CD14-positive monocyte (primary cell): ENCODE measurements around the gene TMA7. TPM values are rescaled to one million over a fixed set of nuclear protein-coding genes. Genes with fewer than 3 reads are reported as not detected.

Source experiments
- DNase-seq, 3 donors: peaks; one replicate each; pipeline ENCODE4 v3.0.0-alpha.2; 2011 to 2022
- H2AFZ ChIP-seq: 2 replicates; pipeline ENCODE4 v1.6.0; 2012; ENCODE audit warnings: mild to moderate bottlenecking, low read depth, low read length, inconsistent platforms; ENCODE audit not compliant: insufficient read depth, poor library complexity, severe bottlenecking
- H3K27ac ChIP-seq, 2 donors: 1 replicate in 1 of 2; 2 replicates in 1 of 2; pipeline ENCODE4 v1.5.1; 2012 to 2013; ENCODE audit warnings: low read length in 2 of 2, control low read depth in 1 of 2, inconsistent platforms in 1 of 2, low read depth in 1 of 2, mild to moderate bottlenecking in 1 of 2
- H3K27me3 ChIP-seq, 2 donors: one replicate each; pipeline versions ENCODE4 v1.6.0 to v1.6.1; 2011 to 2013; ENCODE audit warnings: low read length in 2 of 2; ENCODE audit not compliant: control insufficient read depth in 2 of 2, insufficient read depth in 2 of 2
- H3K36me3 ChIP-seq, 2 donors: replicated peaks in 1 of 2; 1 replicate in 1 of 2; 2 replicates in 1 of 2; pipeline versions ENCODE4 v1.5.1 to v1.6.1; 2012 to 2013; ENCODE audit warnings: low read length in 2 of 2, control low read depth in 1 of 2, inconsistent platforms in 1 of 2, mild to moderate bottlenecking in 1 of 2; ENCODE audit not compliant: insufficient read depth in 2 of 2, control insufficient read depth in 1 of 2
- H3K4me1 ChIP-seq, 2 donors: 1 replicate in 1 of 2; 2 replicates in 1 of 2; pipeline versions ENCODE4 v1.5.1 to v1.6.1; 2012 to 2013; ENCODE audit warnings: low read length in 2 of 2, control low read depth in 1 of 2, inconsistent platforms in 1 of 2, mild to moderate bottlenecking in 1 of 2, moderate library complexity in 1 of 2; ENCODE audit not compliant: insufficient read depth in 2 of 2, control insufficient read depth in 1 of 2
- H3K4me2 ChIP-seq: replicated peaks from 2 replicates; pipeline ENCODE3; 2012; ENCODE audit warnings: low read length, moderate library complexity, mild to moderate bottlenecking; ENCODE audit not compliant: poor library complexity, severe bottlenecking; ENCODE audit errors: extremely low read depth
- H3K4me3 ChIP-seq, 3 experiments: fragments of 200-600 bp in 1 of 3; sonication (generic) in 1 of 3; replicated peaks in 1 of 3; 1 replicate in 2 of 3; 2 replicates in 1 of 3; pipeline ENCODE4 v1.5.1; 2011 to 2013; ENCODE audit warnings: low read length in 3 of 3, mild to moderate bottlenecking in 3 of 3, control low read depth in 2 of 3, low read depth in 2 of 3, inconsistent platforms in 1 of 3, moderate library complexity in 1 of 3
- H3K79me2 ChIP-seq: 2 replicates; pipeline ENCODE4 v1.6.0; 2012; ENCODE audit warnings: mild to moderate bottlenecking, control low read depth, inconsistent platforms, low read length, moderate library complexity; ENCODE audit not compliant: insufficient read depth
- H3K9ac ChIP-seq: 2 replicates; pipeline ENCODE4 v1.6.0; 2017; ENCODE audit warnings: low read length, mild to moderate bottlenecking; ENCODE audit not compliant: insufficient read depth, poor library complexity, severe bottlenecking
- H3K9me3 ChIP-seq, 2 donors: replicated peaks in 1 of 2; 1 replicate in 1 of 2; 2 replicates in 1 of 2; pipeline versions ENCODE4 v1.5.1 to v1.6.1; 2012 to 2013; ENCODE audit warnings: low read length in 2 of 2, control low read depth in 1 of 2; ENCODE audit not compliant: control insufficient read depth in 1 of 2, insufficient read depth in 1 of 2
- H4K20me1 ChIP-seq: 2 replicates; pipeline ENCODE4 v1.6.0; 2012; ENCODE audit warnings: mild to moderate bottlenecking, low read length, control low read depth, moderate library complexity; ENCODE audit not compliant: insufficient read depth
- H3K27ac Mint-ChIP-seq, 7 donors: one replicate each; pipeline ENCODE4 v1.8.0; 2020; ENCODE audit warnings: mild to moderate bottlenecking in 7 of 7, mixed read lengths in 7 of 7, moderate library complexity in 6 of 7, inconsistent platforms in 2 of 7
- H3K27me3 Mint-ChIP-seq, 3 donors: one replicate each; pipeline ENCODE4 v1.8.0; 2021 to 2022; ENCODE audit warnings: low read depth in 3 of 3, mild to moderate bottlenecking in 3 of 3, mixed read lengths in 3 of 3, moderate library complexity in 3 of 3, inconsistent platforms in 1 of 3
- H3K36me3 Mint-ChIP-seq, 2 donors: one replicate each; pipeline ENCODE4 v1.8.0; 2020; ENCODE audit warnings: mixed read lengths in 2 of 2, inconsistent platforms in 1 of 2, mild to moderate bottlenecking in 1 of 2
- H3K4me1 Mint-ChIP-seq: one replicate; pipeline ENCODE4 v1.8.0; 2020; ENCODE audit warnings: mild to moderate bottlenecking, mixed read lengths
- H3K4me3 Mint-ChIP-seq, 2 donors: one replicate each; pipeline ENCODE4 v1.8.0; 2020; ENCODE audit warnings: mild to moderate bottlenecking in 2 of 2, mixed read lengths in 2 of 2, moderate library complexity in 1 of 2
- H3K9me3 Mint-ChIP-seq, 7 donors: one replicate each; pipeline ENCODE4 v1.8.0; 2020 to 2022; ENCODE audit warnings: mixed read lengths in 7 of 7, mild to moderate bottlenecking in 6 of 7, moderate library complexity in 6 of 7, inconsistent platforms in 2 of 7
- CTCF ChIP-seq: fragments of 200-600 bp; IDR thresholded peaks from one replicate; pipeline ENCODE4 v1.8.0; 2022; ENCODE audit warnings: antibody characterized with exemption, mild to moderate bottlenecking
- WGBS: methylation state at CpG from one replicate; pipeline ENCODE4 v1.1.5; 2013; ENCODE audit warnings: missing lambda C conversion rate; ENCODE audit not compliant: insufficient coverage; 5-methylcytosine and 5-hydroxymethylcytosine counted together
- intact Hi-C, 2 donors: fragments of 100-400 bp; cut with micrococcal nuclease; formaldehyde crosslinking; loops; one replicate each; pipeline versions ENCODE4 v1.15.0 to v1.15.1; 2023
- polyA plus RNA-seq, 3 donors: library from polyadenylated mRNA; depleted of rRNA in 1 of 3; unstranded in 2 of 3; stranded (reverse) in 1 of 3; fragments of 300-500 nt in 2 of 3; fragments of >200 nt in 1 of 3; fragmentation: Illumina TruSeq in 2 of 3; gene quantifications; 1 replicate in 2 of 3; 2 replicates in 1 of 3; pipeline ENCODE4 v1.2.3, GENCODE V29; 2012 to 2021

Gene TMA7
- polyA plus RNA-seq, 3 donors, result 301 to 559 (median 478) TPM

DNA sequence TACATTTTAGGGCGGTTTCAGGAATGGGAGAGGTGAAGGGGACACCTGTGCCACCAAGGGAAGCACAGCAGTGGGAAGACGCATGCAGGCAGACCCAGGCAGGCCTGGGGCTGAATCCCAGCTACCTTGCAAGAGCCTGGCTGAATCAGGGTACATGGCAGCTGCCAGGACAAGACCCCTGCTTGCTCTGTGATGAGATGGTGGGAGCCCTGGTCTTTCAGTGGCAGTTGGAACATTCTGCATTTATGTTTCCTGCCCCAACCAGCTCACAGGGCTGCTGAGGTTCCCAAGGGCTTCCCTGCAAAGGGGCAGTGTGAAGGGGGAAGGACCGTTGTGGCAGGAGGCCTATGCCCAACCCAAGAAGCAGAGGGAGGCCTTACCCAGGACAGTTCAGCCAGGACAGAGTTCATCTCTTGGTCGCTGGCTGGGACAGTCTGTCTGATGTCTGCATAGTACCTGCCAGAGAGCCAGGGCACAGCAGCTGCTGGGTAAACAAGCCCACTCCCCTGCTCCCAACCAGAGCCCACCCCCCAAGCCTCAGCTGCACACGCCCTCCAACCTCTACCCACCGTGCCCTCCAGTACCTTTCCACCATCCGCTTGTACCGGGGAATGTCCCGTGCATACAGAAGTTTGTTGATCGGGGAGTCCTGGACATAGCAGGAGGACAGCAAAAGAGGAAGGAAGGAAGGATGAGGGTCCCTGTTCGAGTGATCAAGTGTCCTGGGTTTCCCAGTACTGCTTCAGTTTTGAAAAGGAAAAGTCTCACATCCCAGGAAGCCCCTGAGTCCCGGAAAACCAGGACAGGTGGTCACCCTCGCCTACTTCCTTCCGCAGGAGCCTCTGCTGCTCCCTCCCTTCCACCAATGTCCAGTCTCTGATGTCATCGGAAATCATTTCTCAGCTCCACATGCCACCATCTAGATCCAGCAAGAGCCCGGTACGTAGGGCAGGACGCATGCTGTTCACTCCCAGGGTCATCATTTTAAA, 33.3 kb upstream of the TMA7 start:
- H3K4me3 Mint-ChIP-seq, result no peak overlapping the region
- H3K9ac ChIP-seq, result no peak overlapping the region
- no peaks in the 10 kb centered on the region for H3K9me3 ChIP-seq
- H3K4me1 ChIP-seq, result no peaks in the 10 kb centered on the region
- no peak overlapping the region for H3K4me2 ChIP-seq
- DNase-seq, result no peak
- H3K9me3 Mint-ChIP-seq, result no peaks in the 10 kb centered on the region
- no peak for TF ChIP-seq CTCF
- H3K4me1 Mint-ChIP-seq, result no peaks in the 10 kb centered on the region
- WGBS, result 89% methylated on average over 11 of the region's 18 CpGs
- no peaks in the 10 kb centered on the region for H3K36me3 Mint-ChIP-seq
- H4K20me1 ChIP-seq, result no peaks in the 10 kb centered on the region
- H3K79me2 ChIP-seq, result no peaks in the 10 kb centered on the region
- no peak overlapping the region for H3K4me3 ChIP-seq
- H3K27me3 ChIP-seq, result no peaks in the 10 kb centered on the region
- H3K27me3 Mint-ChIP-seq, result peaks cover 0 to 6% (median 0%) of the 10 kb centered on the region in 3 donors
- H3K27ac ChIP-seq, result no peak overlapping the region
- H3K36me3 ChIP-seq, result no peaks in the 10 kb centered on the region
- intact Hi-C loops, result no loop called here
- peak overlapping the region in 1 of 7 donors; percentile 45 for H3K27ac Mint-ChIP-seq
- H2AFZ ChIP-seq, result no peak overlapping the region

GRCh38 chr3:48407542-48408099, 32.4 kb upstream of the TMA7 start:
- Histone ChIP-seq H3K4me1 (no peaks in the 10 kb centered on the region), H2AFZ (no peak overlapping the region), H4K20me1 (no peaks in the 10 kb centered on the region), H3K79me2 (no peaks in the 10 kb centered on the region), H3K9me3 (no peaks in the 10 kb centered on the region), H3K4me3 (no peak overlapping the region), H3K27ac (no peak overlapping the region), H3K27me3 (no peaks in the 10 kb centered on the region), H3K4me2 (no peak overlapping the region), H3K9ac (no peak overlapping the region), H3K36me3 (no peaks in the 10 kb centered on the region)
- Mint-ChIP-seq H3K36me3 (no peaks in the 10 kb centered on the region), H3K27ac (no peak overlapping the region), H3K4me3 (no peak overlapping the region), H3K4me1 (no peaks in the 10 kb centered on the region), H3K9me3 (no peaks in the 10 kb centered on the region), H3K27me3 (peaks cover 0 to 6% (median 0%) of the 10 kb centered on the region in 3 donors)
- 89% methylated on average over 3 of the region's 8 CpGs for WGBS
- no peak for TF ChIP-seq CTCF
- DNase-seq, result no peak
- intact Hi-C loops, result no loop called here
